ENCODE results near the gene ZNF569.

DNA sequence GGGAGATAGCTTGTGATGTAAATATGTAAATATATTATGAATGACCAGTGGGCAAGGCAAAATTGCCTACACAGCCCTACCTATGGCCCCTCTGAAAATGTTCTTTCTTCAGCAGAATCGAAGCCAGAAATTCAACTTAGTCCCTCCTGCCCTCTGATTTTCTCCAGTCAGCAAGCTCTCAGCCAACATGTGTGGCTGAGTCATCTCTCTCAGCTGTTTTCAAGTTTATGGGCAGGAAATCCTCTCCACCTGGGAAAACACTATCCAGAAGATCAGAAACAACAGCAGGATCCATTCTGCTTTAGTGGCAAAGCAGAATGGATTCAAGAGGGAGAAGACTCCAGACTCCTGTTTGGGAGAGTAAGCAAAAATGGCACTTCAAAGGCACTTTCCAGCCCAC, 105.2 kb downstream of the ZNF569 start:
- TF ChIP-seq CTCF (IDR thresholded peaks at IDR 0.05) (no peak), POLR2A (IDR thresholded peaks at IDR 0.05) (no peak), EP300 (IDR thresholded peaks at IDR 0.05; ENCODE audit: low read depth) (no peak), POLR2AphosphoS5 (IDR thresholded peaks at IDR 0.05) (no peak)

All from transverse colon (tissue), 4 donors.